HG03097 (cell line): ENCODE measurements around the gene BICRA.
"Not testable (repeated sequence)": the region's sequence is repeated elsewhere in the genome, so short reads cannot be mapped to it uniquely, and the experiment has no call there.

ENCODE experiments used
- ATAC-seq: cut with Tn5 transposase; IDR thresholded peaks from one replicate; pipeline ENCODE4 v1.9.1; 2021; ENCODE audit not compliant: unreplicated experiment, low FRiP score

BICRA gene

DNA sequence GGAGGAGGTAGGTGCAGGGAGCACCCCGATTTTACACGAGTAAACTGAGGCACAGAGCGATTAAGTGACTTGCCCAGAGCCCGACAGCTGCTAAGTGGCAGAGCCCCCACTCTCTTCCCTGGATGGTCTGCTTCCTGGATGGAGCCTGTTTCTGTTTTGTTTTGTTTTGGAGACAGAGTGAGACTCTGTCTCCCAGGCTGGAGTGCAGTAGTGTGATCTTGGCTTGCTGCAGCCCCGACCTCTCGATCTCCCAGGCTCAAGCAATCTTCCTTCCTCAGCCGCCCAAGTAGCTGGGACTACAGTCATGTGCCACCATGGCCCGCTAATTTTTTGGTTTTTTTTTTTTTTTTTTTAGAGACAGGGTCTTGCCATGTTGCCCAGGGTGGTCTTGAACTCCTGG lies 17.3 kb downstream of the BICRA start:
- no peak for ATAC-seq

GRCh38 chr19:47628078-47628771 lies 19.3 kb downstream of the BICRA start:
- no peak for ATAC-seq

DNA sequence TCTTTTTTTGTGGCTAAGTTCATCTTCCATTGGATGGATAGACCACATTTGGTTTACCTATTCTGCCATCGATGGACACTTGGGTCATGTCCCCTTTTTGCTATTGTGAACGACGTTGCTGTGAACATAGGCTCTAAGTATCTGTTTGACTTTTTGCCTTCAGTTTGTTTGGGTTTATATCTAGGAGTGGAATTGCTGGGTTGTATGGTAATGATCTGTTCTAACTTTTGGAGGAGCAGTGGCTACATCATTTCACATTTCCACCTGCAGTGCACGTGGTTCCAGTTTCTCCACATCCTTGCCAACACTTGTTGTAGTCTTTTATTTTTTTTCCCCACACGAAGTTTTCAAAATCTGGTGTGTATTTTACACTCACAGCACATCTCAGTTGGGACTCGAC lies 21.7 kb downstream of the BICRA start:
- no peak for ATAC-seq

DNA sequence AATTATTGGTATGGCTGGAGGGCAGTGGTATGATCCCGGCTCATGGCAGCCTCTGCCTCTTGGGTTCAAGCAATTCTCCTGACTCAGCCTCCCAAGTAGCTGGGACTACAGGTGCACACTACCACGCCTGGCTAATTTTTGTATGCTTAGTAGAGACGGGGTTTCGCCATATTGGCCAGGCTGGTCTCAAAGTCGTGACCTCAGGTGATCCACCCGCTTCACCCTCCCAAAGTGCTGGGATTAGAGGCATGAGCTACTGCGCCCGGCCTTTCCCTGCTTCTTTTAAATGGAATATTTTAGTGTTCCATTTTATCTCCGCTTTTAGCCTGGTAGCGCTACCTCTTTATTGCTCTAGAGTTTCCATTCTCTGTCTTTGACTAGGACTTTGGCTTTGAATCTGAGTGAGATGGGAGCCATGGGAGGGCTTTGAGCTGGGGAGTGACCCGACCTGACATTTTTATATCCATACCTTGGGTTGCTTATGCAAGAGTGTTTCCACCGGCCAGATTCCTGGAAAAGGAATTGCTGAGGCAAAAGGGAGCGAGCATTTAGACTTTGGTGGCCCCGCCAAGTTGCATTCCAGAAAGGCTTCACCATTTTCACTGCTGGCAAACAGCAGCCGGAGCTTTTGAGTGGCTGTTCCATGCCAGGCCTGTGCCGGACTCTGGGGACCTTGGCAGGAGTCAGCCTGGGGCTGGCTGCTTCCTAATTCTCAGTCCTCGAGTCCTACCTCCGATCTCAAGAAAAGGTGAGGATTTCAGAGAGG lies 22.9 kb downstream of the BICRA start:
- no peak for ATAC-seq

DNA sequence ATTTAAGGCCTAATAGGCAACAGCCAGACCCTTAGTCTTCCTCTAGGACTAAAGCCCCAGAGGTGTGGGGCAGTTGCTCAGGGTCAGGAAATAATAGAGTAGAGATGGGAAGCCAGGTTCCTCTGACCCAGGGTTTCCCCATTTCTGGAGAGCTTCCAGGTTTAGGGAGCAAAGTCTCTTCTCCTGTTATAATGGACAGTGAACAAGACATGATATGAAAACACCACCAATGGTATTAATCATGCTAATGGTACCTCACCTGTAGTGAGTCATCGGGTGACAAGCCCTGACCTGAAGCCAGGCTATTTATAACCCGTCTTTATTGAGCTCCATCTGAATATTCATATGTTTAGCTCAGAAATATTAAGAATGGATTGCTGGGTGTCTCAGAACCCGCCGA lies 24.6 kb downstream of the BICRA start:
- no peak for ATAC-seq

GRCh38 chr19:47633996-47634395 lies 25.1 kb downstream of the BICRA start:
- ATAC-seq = no peak

GRCh38 chr19:47635152-47635754 lies 26.3 kb downstream of the BICRA start:
- not testable (repeated sequence) for ATAC-seq

DNA sequence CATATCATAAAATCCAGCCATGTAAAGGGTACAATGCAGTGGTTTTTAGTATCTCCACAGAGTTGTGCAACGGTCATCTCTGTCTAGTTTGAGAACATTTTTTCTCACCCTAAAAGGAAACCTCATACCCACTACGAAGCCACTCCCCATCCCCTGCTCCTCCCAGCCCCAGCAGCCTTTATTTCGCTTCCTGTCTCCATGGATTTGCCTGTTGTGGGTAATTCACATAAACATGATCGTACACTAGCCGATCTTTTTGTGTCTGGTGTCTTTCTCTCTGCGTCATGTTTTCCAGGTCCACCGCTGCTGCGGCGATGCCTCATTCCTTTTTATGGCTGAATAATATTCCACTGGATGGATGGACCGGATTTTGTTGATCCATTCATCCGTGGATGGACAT lies 28.6 kb downstream of the BICRA start:
- no peak for ATAC-seq

- ATAC-seq = no peak
These were observed 33.1 kb downstream of the BICRA start for GRCh38 chr19:47641891-47642485.

DNA sequence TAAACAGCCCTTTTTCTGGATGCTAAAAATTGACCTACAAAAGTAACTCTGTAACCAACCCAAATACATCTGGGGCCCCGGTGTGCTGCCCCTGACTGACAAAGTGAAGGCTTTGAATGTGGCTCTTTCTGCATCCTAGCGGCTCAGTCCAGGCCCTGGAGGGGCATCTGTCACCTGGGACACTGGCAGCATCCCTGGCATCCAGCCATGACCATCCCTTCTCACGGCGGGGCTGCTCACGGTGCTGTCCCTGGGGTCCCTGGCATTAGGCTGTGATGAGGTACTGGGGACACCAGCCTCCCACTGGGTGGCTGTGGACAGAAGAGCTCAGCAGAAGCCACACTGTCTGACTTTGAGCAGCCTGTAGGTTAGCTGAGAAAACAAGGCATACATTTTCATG lies 34.3 kb downstream of the BICRA start:
- no peak for ATAC-seq

DNA sequence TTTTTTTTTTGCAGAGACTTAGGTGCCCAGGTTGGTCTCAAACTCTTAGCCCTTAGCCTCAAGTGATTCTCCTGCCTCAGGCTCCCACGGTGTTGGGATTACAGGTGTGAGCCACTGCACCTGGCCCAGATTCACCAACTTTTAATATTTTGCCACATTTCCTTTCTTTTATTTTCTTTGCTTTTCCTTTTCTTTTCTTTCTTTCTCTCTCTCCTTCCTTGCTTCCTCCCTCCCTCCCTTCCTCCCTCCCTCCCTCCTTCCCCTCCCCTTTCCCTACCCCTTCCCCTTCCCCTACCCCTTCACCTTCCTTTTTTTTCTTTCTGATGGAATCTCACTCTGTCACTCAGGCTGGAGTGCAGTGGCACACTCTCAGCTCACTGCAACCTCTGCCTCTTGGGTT lies 35.3 kb downstream of the BICRA start:
- ATAC-seq = no peak

DNA sequence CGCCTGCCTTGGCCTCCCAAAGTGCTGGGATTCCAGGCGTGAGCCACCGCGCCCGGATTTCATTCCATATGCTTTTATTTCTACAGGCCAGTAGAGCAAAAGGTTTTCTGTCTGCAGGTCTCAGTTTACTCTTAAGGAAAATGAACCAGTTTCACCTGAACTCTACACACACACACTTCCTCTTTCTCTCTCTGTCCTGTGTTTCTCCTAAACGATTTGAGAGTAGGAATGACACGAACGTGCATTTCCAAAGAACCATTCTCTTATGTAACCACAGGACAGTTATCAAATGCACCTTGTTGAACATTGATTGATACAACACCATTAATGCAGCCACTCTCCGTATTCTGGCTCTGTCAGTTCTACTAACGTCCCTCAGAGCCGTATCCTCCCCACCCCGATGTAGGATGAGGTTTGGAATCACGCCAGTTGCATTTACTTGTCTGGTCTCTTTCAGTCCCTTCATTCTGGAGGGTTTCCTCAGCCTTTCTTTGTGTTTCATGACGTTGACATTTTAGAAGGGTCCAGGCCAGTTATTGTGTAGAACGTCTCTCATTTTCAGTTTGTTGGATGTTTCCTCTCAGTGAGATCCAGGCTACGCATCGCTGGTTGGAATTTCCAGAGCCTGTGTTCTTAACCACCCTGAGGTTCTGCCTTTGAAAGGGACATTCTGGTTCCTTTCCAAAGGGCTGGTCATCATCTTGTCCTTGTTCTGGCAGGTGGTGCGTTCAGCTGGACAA lies 36.0 kb downstream of the BICRA start:
- ATAC-seq = no peak

DNA sequence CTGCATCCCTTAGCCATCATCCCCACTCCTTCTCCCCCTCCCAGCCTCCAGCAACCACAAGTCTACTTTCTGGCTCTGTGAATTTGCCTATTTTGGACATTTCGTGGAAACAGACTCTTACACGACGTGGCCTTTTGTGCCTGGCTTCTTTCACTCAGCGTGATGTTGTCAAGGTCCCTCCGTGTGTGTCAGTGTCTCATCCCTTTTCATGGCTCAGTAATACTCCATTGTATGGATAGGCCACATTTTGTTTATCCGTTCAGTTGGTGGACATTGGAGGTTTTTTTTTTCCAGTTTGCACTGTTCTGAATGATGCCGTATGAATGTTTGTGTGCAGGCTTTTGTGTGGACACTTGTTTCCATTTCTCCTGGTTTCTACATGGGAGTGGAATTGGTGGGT lies 38.0 kb downstream of the BICRA start:
- ATAC-seq = no peak

- ATAC-seq = no peak
These were observed 40.7 kb downstream of the BICRA start for GRCh38 chr19:47649588-47649987.

DNA sequence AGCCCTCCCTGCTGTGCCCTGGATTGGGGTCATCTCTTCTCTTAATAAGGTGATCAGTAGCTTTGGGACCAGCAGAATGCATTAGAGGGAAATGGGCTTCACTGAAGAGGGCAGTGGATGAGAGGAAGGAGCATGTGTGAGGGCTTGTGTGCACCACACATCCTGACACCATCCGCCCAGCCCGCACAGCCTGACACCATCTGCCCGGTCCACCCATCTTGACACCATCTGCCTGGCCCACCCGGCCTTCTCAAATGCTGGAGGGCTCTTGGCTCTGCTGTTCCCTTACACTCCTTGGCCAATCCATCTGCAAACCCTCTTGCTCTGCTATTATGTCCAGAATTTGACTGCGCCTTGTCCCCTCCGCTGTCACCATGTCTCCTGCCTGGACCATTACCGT lies 41.8 kb downstream of the BICRA start:
- no peak for ATAC-seq

DNA sequence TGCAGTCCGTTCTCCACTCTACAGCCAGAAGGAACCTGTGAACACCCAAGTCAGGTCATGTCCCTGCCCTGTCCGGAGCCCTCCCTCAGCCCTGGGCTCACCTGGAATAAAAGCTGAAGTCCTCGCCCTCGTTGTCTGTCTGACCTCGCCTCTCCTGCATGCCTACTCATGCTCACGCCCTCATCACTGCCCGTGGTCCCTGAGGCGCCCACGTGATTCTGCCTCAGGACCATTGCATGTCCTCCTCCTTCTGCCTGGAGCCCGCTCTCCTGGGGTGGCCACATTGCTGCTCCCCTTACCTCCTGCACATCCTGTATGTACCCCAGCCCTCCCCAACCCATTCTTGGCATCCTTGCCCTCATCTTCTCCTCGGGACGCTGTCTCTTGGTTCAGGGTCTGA lies 42.2 kb downstream of the BICRA start:
- no peak for ATAC-seq

DNA sequence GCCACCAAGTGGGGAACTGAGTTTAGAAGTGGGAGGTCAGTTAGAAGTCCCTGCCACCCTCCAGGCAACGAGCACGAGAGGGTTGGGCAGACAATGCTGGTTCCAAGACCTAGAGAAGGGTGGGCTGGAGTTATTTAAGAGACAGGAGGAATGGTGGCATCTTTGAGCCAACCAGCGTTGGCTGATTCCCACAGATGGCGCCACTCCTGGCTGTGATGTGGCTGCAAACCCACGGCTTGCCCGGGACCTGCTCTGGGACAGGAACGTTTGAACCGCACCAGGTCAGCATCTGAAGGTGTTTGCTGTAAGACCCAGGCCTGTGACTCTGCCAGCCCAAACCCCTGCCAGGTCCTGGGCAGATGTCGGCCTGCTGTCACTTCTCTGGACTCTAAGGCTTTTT lies 42.8 kb downstream of the BICRA start:
- no peak for ATAC-seq

DNA sequence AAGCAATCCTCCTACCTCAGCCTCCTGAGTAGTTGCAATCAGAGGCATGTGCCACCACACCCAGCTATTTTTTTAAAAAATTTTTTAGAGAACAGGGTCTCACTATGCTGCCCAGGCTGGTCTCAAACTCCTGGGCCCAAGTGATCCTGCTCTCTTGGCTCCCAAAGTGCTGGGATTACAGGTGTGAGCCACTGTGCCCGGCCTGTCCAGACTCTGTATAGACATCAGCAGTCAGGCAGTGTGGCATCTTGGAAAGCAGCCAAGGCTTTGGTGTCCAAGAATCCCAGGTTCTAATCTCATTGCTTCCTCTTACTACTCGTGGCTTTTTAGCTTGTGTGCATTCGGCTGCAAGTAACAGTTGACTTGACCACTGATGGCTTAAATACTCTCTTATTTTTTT lies 43.4 kb downstream of the BICRA start:
- no peak for ATAC-seq

DNA sequence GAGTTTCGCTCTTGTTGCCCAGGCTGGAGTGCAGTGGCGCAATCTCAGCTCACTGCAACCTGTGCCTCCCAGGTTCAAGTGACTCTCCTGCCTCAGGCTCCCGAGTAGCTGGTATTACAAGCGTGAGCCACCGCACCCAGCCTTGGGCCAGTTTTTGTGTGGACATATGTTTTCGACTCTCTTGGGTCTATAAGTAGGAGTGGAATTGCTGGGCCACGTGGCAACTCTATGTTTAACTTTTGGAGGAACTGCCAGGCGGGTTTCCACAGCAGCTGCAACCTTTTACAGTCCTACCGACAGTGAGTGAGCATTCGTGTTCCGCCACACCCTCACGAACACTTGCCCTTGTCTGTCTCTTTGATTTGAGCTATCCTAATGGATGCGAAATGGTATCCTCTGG lies 44.9 kb downstream of the BICRA start:
- ATAC-seq = no peak

GRCh38 chr19:47657719-47658118 lies 48.8 kb downstream of the BICRA start:
- ATAC-seq = no peak
